ENCODE data around the gene MMEL1.

DNA sequence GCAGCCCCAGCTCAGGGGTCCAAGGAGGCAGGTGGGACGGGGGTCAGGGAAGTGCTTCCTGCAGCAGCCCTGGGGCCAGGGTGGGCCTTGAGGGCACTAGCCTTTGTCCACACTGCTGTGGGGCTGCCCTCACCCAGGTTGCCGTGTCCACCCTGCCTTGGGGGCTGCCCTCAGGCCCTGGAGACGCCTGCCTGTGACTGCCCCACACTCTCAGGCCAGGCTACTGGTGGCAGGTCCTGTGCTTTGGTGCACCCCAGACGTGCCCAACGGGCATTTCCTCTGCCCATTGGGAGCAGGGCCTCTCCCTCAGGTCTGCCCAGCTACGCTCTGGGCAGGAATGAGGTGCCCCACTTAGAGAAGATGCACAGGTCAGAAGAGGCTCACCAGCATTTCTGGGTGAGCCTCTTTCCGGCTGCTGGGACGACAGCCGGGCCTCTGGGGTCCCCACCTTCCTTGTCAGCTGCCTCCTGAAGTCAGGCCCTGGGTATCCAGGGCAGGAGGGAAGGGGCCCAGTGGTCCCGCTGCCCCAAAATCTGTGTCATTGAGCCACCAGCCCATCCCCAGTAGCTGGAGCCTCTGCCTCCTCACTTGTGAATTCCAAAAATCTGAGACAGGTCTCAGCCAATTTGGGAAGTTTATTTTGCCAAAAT, 2.7 kb upstream of the MMEL1 start:
- TF ChIP-seq POLR2A (IDR thresholded peaks at IDR 0.05; ENCODE audit: low read depth, low read length): no peak
- no peak for TF ChIP-seq POLR2AphosphoS5 (IDR thresholded peaks at IDR 0.05; ENCODE audit: insufficient read depth, low read depth, low read length)

All from endothelial cell of umbilical vein (primary cell).